Glomerular visceral epithelial cell (primary cell): Measurements from ENCODE around the gene VPS9D1.
"Not testable (repeated sequence)": the region's sequence is repeated elsewhere in the genome, so short reads cannot be mapped to it uniquely, and the experiment has no call there.

Experiments
- DNase-seq: peaks from one replicate; pipeline ENCODE4 v3.0.0-alpha.2; 2016; ENCODE audit errors: extremely low spot score

The VPS9D1 gene

DNA sequence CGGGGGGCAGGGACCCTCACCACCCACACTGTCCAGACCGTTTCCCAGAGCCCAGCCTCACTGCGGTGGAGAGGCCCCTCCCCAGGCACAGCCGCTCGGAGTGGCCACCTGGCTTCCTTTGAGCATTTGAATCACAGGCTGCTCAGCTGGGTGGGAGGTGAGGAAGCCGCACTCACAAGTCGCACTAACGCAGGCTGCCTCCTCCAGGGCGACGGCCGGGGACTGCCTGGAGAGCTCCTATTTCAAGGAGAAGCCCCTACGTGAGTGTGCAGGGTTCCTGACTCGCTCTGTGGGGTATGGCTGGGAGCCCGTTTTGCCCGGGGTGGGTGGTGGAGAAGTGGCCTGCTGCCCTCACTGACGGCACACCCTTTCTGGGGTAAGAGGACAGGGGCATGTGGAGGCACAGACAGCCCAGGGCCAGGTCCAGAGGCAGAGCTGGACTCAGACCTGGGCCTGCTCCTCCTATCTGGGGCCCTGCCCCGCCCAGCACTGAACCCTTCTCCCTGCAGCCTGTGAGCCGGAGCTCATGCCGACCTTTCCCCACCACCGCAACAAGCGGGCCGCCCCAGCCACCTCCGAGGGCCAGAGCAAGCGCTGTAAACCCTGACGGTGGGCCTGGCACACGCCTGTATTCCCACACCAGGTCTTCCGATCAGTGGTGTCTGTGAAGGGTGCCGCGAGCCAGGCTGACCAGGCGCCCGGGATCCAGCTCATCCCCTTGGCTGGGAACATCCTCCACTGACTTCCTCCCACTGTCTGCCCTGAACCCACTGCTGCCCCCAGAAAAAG, 25.4 kb downstream of the VPS9D1 start:
- DNase-seq: no peak

DNA sequence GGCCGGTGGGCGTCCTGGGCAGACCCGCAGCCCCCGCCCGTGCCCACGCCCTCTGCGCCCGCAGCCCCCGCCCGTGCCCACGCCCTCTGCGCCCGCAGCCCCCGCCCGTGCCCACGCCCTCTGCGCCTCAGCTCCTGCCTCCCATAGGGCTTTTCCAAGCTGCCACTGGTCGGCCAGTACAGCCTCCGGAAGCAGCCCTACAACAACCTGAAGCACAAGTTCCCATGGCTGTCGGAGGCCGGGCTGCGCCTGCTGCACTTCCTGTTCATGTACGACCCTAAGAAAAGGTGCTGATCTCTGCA, 26.0 kb downstream of the VPS9D1 start:
- DNase-seq: not testable (repeated sequence)

DNA sequence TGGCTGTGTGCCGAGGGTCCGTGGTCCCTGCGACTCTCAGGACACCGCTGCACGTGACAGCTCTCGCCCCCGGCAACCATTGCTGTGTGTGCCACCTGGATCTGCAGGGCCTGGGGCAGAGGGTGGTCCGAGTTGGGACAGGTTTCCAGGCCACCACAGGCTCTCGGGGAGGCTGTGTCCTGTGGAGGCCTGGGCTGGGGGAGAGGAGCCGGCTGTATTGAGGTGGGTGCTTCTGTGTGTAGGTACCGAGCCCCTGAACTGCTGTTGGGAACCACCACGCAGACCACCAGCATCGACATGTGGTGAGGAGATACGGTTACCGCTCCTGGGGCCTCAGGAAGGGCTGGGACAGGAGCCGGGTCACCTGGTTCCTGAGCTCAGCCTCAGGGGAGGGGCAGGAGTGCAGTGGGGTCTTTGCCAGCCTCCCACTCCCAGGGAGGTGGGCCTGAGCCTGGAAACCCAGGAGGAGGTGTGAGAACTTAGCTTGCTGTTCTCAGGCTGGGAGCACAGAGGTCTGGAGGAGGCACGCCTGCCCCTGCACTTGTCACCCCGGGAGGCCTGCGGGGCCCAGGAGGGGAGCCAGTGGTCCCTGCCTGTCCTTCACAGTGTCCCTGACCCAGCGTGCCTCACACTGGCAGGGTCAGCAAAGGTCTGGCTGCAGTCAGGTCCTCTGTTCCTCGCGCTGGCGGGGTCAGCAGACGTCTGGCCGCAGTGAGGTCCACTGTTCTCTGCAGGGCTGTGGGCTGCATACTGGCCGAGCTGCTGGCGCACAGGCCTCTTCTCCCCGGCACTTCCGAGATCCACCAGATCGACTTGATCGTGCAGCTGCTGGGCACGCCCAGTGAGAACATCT, 26.5 kb downstream of the VPS9D1 start:
- DNase-seq: no peak

DNA sequence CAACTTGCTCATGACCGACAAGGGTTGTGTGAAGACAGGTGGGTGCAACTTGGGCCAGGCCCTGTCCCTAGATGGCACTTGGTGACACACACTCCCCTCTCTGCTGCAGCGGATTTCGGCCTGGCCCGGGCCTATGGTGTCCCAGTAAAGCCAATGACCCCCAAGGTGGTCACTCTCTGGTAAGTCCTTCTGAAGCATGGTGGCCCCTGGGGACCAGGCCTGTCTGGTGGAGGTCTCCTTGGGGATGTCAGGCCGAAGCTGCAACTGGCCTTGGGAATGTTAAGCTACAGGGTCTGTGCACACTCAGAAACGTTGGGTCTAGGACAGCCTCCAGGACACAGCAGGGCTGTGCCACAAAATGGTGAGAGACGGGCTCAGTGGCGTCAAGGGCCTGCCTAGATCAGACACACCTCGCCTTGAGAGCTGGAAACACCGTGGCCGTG, 27.4 kb downstream of the VPS9D1 start:
- no peak for DNase-seq

DNA sequence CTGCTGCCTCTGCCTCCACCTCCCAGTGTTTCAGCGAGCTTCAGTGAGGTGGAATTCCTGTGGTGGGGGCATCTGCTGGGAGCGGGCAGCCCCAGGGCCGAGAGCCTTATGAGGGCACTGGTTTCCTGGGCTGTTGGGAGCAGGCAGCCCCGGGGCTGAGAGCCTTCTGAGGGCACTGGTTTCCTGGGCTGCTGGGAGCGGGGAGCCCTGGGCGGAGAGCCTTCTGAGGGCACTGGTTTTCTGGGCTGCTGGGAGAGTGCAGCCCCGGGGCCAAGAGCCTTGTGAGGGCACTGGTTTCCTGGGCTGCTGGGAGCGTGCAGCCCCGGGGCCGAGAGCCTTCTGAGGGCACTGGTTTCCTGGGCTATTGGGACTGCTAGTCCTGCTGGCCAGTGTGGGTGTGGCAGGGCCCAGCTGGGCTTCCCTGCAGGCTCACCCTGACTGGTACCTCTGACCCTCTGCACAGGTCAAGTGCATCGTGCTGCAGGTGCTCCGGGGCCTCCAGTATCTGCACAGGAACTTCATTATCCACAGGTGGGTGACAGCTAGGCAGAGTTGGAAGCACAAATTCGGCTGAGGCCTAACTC, 28.6 kb downstream of the VPS9D1 start:
- no peak for DNase-seq

DNA sequence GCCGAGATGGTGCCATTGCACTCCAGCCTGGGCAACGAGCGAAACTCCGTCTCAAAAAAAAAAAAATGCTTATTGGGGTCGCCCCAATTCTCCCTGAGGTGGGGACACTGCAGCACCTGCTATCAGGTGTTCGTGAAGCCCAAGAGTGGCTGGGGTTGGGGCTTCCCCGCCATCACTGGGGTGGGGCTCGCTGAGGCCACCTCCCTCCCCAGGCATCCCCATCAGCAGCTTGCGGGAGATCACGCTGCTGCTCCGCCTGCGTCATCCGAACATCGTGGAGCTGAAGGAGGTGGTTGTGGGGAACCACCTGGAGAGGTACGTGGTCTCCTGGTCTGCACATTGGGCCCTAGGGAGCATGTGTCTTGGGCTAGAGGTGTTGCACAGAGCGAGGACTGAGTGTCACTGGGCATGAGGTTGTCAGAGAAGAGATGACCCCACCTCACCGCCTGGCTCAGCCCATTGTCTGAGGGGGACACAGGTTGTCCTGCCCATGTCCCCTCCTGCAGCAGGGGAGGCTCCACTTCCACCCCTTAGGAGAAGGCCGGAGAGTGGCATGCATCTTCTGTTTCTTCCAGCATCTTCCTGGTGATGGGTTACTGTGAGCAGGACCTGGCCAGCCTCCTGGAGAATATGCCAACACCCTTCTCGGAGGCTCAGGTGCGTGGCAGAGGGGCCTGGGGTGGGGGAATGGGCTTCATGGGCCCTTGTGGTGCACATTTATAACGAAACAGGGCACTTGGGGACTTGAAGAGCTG, 29.3 kb downstream of the VPS9D1 start:
- no peak for DNase-seq

DNA sequence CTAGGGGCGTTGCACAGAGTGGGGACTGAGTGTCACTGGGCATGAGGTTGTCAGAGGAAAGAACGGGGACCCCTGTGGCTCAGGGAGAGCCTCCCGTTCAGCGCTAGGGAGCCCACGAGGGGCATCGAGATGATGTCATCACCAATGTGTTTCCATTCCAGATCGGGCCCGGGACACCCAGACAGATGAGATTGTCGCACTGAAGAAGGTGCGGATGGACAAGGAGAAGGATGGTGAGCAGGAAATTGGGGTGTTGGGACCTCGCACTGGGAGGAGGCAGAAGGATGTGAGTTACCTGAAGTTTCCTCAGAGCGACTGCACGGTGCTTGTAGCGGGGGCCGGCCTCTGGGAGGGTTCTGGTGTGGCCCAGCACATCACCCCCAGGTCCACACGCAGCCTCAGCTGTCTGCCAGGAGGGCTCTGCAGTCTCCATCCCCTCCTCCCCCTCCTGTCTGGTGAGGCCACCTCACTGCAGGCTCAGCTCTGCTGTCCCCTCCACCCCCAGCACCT, 30.3 kb downstream of the VPS9D1 start:
- DNase-seq: no peak

DNA sequence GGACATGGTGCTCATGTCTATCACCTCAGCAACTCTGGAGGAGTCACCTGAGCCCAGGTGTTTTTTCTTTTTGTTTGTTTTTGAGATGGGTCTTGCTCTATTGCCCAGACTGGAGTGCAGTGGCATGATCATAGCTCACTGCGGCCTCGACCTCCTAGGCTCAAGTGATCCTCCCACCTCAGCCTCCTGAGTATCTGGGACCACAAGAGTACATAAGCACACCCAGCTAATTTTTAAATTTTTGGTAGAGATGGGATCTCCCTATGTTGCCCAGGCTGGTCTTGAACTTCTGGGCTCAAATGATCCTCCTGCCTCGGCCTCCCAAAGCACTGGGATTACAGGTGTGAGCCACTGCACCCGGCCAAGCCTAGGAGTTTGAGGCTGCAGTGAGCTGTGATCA, 31.1 kb downstream of the VPS9D1 start:
- not testable (repeated sequence) for DNase-seq

DNA sequence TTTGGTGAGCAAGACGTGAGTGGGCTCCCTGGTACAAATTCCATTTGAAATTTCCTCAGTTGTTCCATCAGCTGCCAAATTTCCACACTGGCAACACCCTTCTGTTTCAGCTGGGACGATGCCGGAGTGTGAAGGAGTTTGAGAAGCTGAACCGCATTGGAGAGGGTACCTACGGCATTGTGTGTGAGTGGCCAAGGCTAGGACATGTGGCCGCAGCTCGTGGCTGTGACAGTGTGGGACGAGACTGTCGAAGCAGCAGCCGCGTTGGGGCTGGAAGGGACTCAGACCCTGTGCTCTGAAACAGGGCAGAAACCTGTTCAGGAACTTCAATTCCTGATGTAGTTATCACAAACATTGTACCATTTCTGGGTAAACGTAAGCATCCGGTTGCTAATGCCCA, 31.6 kb downstream of the VPS9D1 start:
- no peak for DNase-seq

DNA sequence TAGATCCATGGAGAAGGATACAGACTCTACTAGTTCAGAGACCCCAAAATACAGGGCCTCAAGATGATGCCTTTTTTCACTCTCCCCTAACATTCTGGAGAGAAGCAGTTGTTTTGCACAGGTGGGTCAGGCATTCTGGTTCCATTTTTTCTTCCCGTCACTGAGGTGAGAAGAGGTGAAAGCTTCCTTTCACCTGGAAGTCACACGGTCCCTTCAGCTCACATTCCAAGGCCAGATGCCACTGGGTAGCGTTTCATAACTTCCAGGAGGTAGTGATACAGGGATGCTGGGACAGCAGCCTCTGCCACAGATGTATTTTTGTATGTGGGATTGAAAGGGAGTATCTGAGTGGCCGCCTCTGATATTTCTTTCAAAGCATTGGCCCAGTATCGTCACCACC, 32.3 kb downstream of the VPS9D1 start:
- DNase-seq: no peak

DNA sequence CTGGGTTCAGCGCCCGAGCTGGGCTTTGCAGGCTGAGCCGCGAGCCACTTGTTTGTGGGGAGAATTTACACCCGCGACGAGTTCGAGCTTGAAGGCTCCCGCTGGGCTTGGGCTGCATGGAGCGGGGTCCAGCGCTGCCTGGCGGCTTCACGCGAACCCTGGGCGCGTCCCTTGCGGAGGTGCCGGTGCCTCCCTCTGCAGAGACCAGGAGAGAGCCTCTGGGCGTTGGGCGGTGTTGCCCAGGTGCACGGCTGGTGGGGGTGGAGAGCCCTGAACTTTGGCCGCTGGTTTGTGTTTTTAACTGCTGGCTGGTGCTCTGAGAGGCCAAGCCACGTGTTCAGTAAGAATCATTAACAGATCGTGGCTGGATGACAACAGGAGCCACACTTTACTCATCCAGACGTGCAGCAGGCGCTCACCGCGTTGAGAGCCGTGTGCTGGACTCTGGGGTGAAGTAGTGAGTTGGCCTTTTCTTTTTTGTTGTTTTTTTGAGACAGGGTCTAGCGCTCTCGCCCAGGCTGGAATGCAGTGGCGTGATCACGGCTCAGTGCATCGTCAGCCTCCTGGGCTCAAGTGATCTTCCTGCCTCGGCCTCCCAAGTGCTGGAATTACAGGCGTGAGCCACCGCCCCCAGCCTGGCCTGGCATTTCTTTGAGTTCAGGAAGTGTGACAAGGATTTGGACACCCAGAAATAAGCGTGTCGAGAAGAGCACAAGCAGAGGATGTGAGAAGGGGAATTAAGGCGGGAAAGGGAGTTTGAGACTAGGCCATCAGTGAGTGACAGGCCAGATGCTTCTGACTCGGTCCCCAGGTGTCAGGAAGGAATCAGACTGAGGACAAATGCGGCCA, 33.4 kb downstream of the VPS9D1 start:
- peak; percentile 87 for DNase-seq

DNA sequence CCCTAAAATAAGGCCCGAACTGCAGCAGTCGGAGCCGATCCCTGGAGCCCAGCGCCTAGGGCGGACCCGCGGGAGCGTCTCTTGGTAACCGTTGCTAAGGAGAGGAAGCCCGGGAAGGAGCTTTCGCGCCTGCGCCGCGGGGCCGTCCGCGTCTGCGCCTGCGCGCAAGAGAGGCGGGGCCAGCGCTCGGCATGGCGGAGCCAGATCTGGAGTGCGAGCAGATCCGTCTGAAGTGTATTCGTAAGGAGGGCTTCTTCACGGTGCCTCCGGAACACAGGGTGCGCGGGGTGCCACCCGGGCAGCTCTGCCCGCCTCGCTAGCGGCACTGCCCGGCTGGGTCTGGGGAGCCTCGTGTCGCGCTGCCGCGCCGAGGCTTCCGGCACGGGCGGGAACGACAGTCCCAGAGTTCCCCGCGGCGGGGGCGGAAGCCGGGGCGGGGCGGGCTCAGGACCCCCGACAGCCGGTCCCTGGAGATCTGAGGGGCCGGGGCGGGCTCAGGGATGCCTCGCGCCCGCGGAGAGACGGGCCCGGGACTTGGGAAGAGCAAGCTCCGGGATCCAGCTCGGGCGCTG, 34.1 kb downstream of the VPS9D1 start, which contains the start of gene CDK10:
CDK10 (plus strand) TSS at position 170 of the 572 bp plus-strand sequence; CDS start at position 192, 22 bp downstream.
- peak; percentile 89 for DNase-seq

DNA sequence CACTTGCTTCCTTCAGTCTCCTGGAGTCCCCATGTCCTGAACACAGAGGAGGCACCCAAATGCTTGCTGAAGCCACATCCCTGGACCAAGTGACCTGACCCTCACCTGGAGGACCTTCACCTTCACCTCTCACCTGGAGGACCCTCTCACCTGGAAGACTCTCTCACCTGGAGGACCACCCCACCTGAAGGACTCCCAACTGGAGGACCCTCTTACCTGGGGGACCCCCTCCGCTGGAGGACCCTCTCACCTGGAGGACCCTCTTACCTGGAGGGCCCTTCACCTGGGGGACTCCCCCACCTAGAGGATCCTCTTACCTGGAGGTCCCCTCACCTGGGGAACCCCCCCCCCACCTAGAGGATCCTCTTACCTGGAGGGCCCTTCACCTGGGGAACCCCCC, 34.8 kb downstream of the VPS9D1 start:
- no peak for DNase-seq

DNA sequence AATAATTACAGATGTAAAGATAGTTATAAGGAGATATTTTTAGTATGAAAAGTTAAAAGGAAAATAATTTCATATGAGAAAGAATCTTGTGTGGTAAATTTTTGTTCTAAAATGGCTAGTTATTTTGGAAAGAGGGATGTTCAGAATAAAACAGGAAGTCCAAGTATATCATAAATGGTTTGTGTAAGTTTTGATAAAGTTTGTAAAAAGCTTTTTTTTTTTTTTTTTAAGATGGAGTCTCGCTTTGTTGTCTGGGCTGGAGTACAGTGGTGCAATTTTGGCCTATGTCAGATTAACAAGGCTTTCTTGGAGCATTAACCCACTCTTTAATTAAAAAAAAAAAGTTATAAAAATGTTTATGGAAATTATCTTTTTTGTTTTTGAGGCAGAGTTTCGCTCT, 42.4 kb downstream of the VPS9D1 start:
- DNase-seq: no peak

DNA sequence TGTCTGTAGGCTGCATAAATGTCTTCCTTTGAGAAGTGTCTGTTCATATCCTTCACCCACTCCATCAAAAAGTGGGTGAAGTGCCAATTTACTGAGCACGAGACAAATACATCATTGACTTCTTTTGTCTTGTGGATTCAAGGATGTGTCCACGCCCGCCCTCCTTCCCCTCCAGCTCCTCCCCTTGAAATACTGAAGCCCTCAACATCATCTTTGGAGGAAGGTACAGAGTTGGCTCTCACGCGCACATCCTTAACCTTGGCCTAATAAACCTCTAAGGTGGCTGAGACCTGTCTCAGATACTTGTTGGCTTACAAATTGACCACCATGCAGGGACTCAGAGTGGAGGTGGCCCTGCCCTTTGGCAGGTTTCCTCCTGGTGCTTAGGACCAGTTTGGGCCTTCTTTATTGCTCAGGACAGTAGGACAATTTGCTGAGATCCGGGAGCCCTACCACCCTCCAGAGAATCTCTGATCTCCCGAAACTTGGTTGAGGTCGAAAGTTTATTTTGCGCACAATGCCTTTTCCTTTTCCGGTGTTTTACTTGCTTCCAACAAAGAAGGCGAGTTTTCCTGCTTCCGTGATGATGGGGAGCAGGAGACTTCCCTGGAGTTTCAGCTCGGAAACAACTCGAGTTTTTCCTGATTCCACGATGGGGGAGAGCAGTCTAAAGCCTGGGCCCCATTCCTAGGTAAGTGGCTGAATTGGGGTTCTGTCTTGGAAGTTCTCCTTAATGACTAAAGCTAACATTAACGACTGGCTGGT, 48.3 kb downstream of the VPS9D1 start:
- no peak for DNase-seq

DNA sequence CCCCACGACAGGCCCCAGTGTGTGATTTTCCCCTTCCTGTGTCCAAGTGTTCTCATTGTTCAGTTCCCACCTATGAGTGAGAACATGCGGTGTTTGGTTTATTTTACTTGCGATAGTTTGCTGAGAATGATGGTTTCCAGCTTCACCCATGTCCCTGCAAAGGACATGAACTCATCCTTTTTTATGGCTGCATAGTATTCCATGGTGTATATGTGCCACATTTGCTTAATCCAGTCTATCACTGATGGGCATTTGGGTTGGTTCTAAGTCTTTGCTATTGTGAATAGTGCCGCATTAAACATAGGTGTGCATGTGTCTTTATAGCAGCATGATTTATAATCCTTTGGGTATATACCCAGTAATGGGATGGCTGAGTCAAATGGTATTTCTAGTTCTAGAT, 49.1 kb downstream of the VPS9D1 start:
- DNase-seq: not testable (repeated sequence)

DNA sequence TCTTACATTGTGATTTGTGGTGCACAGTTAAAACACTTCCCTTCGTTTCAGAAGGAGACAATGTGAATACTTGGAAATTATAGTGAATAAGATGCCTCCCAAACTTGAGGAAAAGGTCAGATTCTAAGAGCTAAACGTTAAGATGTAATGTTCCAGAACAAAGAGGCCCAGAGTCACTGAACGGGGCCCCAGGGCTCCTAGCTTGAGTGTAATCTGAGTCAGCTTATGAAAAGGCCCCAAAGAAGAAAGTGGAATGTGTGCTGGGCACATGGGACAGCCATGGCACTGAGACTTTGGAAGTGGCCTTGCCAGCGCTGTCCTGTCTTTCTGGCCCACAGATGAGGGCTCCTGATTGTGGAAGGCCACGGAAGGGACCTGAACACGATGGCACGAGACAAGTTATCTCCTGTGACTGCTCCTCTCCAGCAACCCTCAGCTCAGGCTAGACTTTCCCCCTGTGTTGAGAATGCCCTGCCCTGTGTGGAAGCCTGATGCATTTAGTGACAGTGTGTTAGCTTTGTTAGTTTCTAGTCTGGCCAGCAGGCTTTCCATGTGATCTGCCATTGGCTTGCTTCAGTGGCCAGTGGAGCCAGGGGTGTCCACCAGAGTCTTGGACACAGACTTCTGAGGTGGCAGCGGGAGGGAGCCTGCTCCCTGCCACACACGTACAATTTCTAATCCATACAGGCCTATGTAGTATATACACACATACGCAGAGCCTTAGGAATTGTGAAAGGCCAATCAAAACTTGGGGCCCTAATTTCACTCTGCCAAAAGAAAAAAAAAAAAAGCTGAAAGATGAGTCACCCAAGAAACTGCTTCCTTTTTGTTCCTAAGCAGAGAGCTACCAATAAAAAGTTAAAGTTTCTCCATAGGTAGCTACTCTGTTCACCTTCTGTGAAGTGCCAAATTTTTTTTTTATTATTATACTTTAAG, 49.9 kb downstream of the VPS9D1 start:
- no peak for DNase-seq

DNA sequence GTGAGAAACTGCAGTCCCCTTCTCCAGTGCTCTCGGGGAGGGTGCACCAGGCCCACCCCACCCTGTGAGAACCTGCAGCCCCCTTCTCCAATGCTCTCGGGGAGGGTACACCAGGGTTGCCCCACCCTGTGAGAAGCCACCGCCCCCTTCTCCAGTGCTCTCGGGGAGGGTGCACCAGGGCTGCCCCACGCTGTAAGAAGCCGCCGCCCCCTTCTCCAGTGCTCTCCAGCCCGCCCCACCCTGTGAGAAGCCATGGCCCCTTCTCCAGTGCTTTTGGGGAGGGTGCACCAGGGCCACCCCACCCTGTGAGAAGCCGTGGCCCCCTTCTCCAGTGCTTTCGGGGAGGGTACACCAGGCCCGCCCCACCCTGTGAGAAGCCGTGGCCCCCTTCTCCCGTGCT, 50.9 kb downstream of the VPS9D1 start:
- DNase-seq: no peak

DNA sequence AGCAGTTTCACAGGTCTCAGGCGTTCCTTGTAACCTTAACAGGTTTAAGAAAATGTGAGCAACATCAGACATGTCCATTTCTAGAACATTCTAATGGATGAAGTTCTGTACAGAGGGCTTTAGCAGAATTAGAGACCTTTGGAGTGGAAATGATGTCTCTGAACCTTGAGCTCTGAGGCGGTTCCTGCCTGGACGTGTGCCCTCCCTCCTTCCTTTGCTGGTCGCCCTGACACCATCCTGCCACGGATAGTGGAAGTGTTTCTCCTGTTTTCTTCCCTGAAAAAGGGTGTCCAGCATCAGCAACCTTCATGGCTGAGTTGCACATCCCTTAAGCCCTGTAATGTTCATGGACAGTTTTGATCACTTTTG, 51.9 kb downstream of the VPS9D1 start:
- no peak for DNase-seq
